Measurements from ENCODE around the gene RBMS3. TPM values are rescaled to one million over a fixed set of nuclear protein-coding genes. Genes with fewer than 3 reads are reported as not detected.
"Not testable (repeated sequence)": the region's sequence is repeated elsewhere in the genome, so short reads cannot be mapped to it uniquely, and the experiment has no call there.

Gene RBMS3
- total and polyA plus RNA-seq, 2 of the 13 experiments (the other 11 are each of a cell fraction or from before 2014, with no cell fraction given) = not detected

DNA sequence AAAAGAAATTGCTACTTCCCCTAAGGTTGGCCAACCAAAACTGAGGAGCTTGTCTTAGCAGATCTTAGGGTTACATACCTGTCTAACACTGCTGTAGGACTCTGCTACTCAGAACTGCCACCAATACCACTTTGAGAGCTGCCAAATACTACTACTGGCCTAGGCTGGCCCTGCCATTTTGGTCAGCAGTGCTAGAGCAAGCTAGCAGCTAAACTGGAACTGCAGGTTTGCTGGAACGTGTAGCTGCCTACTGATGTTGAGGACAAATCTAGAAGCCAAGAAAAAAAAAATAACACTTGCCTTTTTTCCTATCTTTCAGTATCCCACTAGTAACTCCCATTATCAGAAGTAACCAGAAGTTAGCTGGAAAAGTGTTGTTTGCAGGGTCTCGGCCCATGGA lies 387.4 kb downstream of the RBMS3 start:
- ChIA-PET POLR2A (no interaction called here), CTCF (ENCODE audit: low intra/inter-chr PET ratio, low total read pairs) (no interaction called here)
- no peaks in the 10 kb centered on the region for H3K9me3 ChIP-seq (ENCODE audit: low read length)
- no peak overlapping the region for H2AFZ ChIP-seq (ENCODE audit: low read length)
- no peaks in the 10 kb centered on the region for H4K20me1 ChIP-seq (ENCODE audit: insufficient read depth, low read length)
- in situ Hi-C loops (cut with HindIII; ENCODE audit: extremely low pct_ligation_motif_present, low pct_unique_long_range_greater_than_20kb) (no loop called here), intact Hi-C loops (cut with micrococcal nuclease; ENCODE audit: unreplicated experiment) (no loop called here)
- no peaks in the 10 kb centered on the region for H3K4me1 ChIP-seq (ENCODE audit: insufficient read depth, low read length)
- H3K9ac ChIP-seq (ENCODE audit: insufficient read depth, low read depth, low read length) = no peak overlapping the region
- H3K27ac ChIP-seq (ENCODE audit: extremely low read length, insufficient read depth, low read length) = no peak overlapping the region
- H3K4me3 ChIP-seq (replicated peaks in 1 of 3; ENCODE audit: insufficient read depth in 1 of 3, low read depth in 2 of 3, low read length in 3 of 3) = no peak overlapping the region
- DNase-seq (ENCODE audit: low spot score) (no peak), ATAC-seq (no peak), FAIRE-seq (no peak)
- H3K4me2 ChIP-seq (ENCODE audit: low read depth, low read length) = no peak overlapping the region
- no peaks in the 10 kb centered on the region for H3K79me2 ChIP-seq (ENCODE audit: insufficient read depth, low read length)
- WGBS (ENCODE audit: low lambda C conversion rate) = 1% methylated on average over 2 of the region's 2 CpGs
- H3K36me3 ChIP-seq (replicated peaks in 1 of 2; ENCODE audit: control insufficient read depth in 1 of 2, insufficient read depth in 2 of 2, low read length in 2 of 2) = no peaks in the 10 kb centered on the region
- BruUV-seq (replicated peaks) = no TSS peak
- TF ChIP-seq TAF1 (CRISPR knock-in tag; IDR thresholded peaks at IDR 0.05) (no peak), ATF7 (IDR thresholded peaks at IDR 0.05) (no peak), ATF7 (CRISPR knock-in tag; IDR thresholded peaks at IDR 0.05) (no peak), TFDP2 (CRISPR knock-in tag; IDR thresholded peaks at IDR 0.05) (no peak), SNAPC2 (CRISPR knock-in tag; IDR thresholded peaks at IDR 0.05) (no peak)
- no peaks in the 10 kb centered on the region for H3K27me3 ChIP-seq (ENCODE audit: control insufficient read depth in 1 of 2, insufficient read depth in 2 of 2, low read length in 2 of 2)

- Histone ChIP-seq H3K4me1 (ENCODE audit: insufficient read depth, low read length) (no peaks in the 10 kb centered on the region), H3K9ac (ENCODE audit: insufficient read depth, low read depth, low read length) (no peak overlapping the region), H3K36me3 (replicated peaks in 1 of 2; ENCODE audit: control insufficient read depth in 1 of 2, insufficient read depth in 2 of 2, low read length in 2 of 2) (no peaks in the 10 kb centered on the region), H3K4me3 (replicated peaks in 1 of 3; ENCODE audit: insufficient read depth in 1 of 3, low read depth in 2 of 3, low read length in 3 of 3) (no peak overlapping the region), H3K4me2 (ENCODE audit: low read depth, low read length) (no peak overlapping the region), H3K79me2 (ENCODE audit: insufficient read depth, low read length) (no peaks in the 10 kb centered on the region), H3K27ac (ENCODE audit: extremely low read length, insufficient read depth, low read length) (no peak overlapping the region), H3K27me3 (ENCODE audit: control insufficient read depth in 1 of 2, insufficient read depth in 2 of 2, low read length in 2 of 2) (no peaks in the 10 kb centered on the region), H4K20me1 (ENCODE audit: insufficient read depth, low read length) (no peaks in the 10 kb centered on the region), H2AFZ (ENCODE audit: low read length) (no peak overlapping the region), H3K9me3 (ENCODE audit: low read length) (no peaks in the 10 kb centered on the region)
- intact Hi-C loops (cut with micrococcal nuclease; ENCODE audit: unreplicated experiment) (no loop called here), in situ Hi-C loops (cut with HindIII; ENCODE audit: extremely low pct_ligation_motif_present, low pct_unique_long_range_greater_than_20kb) (no loop called here)
- WGBS (ENCODE audit: low lambda C conversion rate) = 28% methylated on average over 2 of the region's 2 CpGs
- DNase-seq (ENCODE audit: low spot score) (no peak), FAIRE-seq (no peak), ATAC-seq (no peak)
- no TSS peak for BruUV-seq (replicated peaks)
- TF ChIP-seq ZBTB3 (CRISPR knock-in tag; IDR thresholded peaks at IDR 0.05; ENCODE audit: borderline replicate concordance, low read depth) = no peak
- no peak for TF ChIP-seq SOX6 (IDR thresholded peaks at IDR 0.05)
- no peak for TF ChIP-seq SOX6 (CRISPR knock-in tag; IDR thresholded peaks at IDR 0.05)
- TF ChIP-seq KDM2A (CRISPR knock-in tag; IDR thresholded peaks at IDR 0.05; ENCODE audit: borderline replicate concordance, low read depth) = no peak
- no peak for TF ChIP-seq ZNF761 (CRISPR knock-in tag; conservative IDR thresholded peaks at IDR 0.05)
- ChIA-PET POLR2A (no interaction called here), CTCF (ENCODE audit: low intra/inter-chr PET ratio, low total read pairs) (no interaction called here)
Observed at GRCh38 chr3:29668728-29669127, 387.9 kb downstream of the RBMS3 start.

DNA sequence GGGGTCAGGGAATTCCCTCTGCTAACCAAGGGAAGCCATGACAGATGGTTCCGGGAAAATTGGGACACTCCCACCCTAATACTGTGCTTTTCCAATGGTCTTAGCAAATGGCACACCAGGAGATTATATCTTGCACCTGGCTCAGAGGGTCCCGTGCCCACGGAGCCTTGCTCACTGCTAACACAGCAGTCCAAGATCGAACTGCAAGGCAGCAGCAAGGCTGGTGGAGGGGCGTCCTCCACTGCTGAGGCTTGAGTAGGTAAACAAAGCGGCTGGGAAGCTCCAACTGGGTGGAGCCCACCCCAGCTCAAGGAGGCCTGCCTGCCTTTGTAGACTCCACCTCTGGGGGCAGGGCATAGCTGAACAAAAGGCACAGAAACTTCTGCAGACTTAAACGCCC lies 389.6 kb downstream of the RBMS3 start:
- H3K4me2 ChIP-seq (ENCODE audit: low read depth, low read length); BruUV-seq (replicated peaks); POLR2A ChIA-PET; in situ Hi-C loops (cut with HindIII; ENCODE audit: extremely low pct_ligation_motif_present, low pct_unique_long_range_greater_than_20kb); H3K27me3 ChIP-seq (ENCODE audit: control insufficient read depth in 1 of 2, insufficient read depth in 2 of 2, low read length in 2 of 2); H3K79me2 ChIP-seq (ENCODE audit: insufficient read depth, low read length); CTCF ChIA-PET (ENCODE audit: low intra/inter-chr PET ratio, low total read pairs); H3K36me3 ChIP-seq (replicated peaks in 1 of 2; ENCODE audit: control insufficient read depth in 1 of 2, insufficient read depth in 2 of 2, low read length in 2 of 2); H3K9me3 ChIP-seq (ENCODE audit: low read length); H3K27ac ChIP-seq (ENCODE audit: extremely low read length, insufficient read depth, low read length); ATAC-seq; FAIRE-seq; H2AFZ ChIP-seq (ENCODE audit: low read length); H3K4me1 ChIP-seq (ENCODE audit: insufficient read depth, low read length); H3K9ac ChIP-seq (ENCODE audit: insufficient read depth, low read depth, low read length); intact Hi-C loops (cut with micrococcal nuclease; ENCODE audit: unreplicated experiment); H4K20me1 ChIP-seq (ENCODE audit: insufficient read depth, low read length); DNase-seq (ENCODE audit: low spot score); H3K4me3 ChIP-seq (replicated peaks in 1 of 3; ENCODE audit: insufficient read depth in 1 of 3, low read depth in 2 of 3, low read length in 3 of 3): not testable (repeated sequence)
- WGBS (ENCODE audit: low lambda C conversion rate) = 3% methylated on average over 5 of the region's 7 CpGs
